ENCODE data around the gene EMC1. TPM values are rescaled to one million over a fixed set of nuclear protein-coding genes. Genes with fewer than 3 reads are reported as not detected.
A peak's percentile ranks its signal among the peaks of the same experiment; 100 is the strongest.

EMC1 gene
- total RNA-seq, 1 experiment from 2014 or later = 60.0 TPM

DNA sequence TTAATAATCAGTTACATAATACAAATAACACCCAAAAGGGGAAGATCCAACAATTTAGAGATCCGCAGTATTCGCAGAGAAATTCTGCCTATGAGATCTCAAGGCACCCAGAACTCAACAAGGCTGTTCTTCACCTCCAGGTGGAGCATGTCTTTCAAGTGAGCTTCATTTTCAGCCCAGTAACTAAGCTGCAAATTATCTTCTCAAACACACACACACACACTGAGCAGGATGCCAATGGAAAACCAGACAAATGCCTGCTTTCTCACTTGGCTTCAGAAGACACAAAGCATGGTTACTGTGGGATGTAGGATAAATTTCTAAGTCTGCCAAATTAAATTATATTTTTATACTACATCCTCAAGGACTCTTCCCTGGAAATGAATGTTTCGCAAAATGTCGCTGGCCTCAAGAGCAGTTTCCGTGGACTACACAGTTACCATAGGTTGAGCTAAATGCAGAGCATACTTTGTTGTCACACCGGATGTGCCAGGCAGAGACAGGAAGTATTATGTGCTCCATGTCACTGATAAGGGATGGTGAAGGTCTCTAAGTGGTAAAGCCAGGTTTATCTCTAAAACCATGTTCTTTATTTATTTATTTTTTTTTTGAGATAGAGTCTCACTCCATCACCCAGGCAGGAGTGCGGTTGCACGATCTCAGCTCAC is 71.6 kb downstream of the EMC1 start:
- H3K14ac ChIP-seq (ENCODE audit: insufficient read depth, low read length) = no peak overlapping the region
- H3K56ac ChIP-seq (ENCODE audit: insufficient read length, low read depth, low read length) = no peak overlapping the region
- Mint-ChIP-seq H3K27me3 (ENCODE audit: low read depth) (no peaks in the 10 kb centered on the region), H3K27ac (no peak overlapping the region; a peak in 2 of 7 replicates), H3K4me3 (no peak overlapping the region), H3K36me3 (ENCODE audit: insufficient read depth in 1 of 3, low read depth in 3 of 3) (peaks cover 34 to 85% (median 78%) of the 10 kb centered on the region in 3 experiments; a peak in 6 of 7 replicates), H3K9me3 (no peaks in the 10 kb centered on the region), H3K4me1 (no peaks in the 10 kb centered on the region)
- no peak overlapping the region for H3K18ac ChIP-seq (ENCODE audit: insufficient read length, low read depth, low read length)
- no peaks in the 10 kb centered on the region for H3K27me3 ChIP-seq (ENCODE audit: insufficient read depth, low read length)
- peak overlapping the region; percentile 93 for H2BK5ac ChIP-seq (ENCODE audit: insufficient read length, low read length)
- TF ChIP-seq, protein P1, sequence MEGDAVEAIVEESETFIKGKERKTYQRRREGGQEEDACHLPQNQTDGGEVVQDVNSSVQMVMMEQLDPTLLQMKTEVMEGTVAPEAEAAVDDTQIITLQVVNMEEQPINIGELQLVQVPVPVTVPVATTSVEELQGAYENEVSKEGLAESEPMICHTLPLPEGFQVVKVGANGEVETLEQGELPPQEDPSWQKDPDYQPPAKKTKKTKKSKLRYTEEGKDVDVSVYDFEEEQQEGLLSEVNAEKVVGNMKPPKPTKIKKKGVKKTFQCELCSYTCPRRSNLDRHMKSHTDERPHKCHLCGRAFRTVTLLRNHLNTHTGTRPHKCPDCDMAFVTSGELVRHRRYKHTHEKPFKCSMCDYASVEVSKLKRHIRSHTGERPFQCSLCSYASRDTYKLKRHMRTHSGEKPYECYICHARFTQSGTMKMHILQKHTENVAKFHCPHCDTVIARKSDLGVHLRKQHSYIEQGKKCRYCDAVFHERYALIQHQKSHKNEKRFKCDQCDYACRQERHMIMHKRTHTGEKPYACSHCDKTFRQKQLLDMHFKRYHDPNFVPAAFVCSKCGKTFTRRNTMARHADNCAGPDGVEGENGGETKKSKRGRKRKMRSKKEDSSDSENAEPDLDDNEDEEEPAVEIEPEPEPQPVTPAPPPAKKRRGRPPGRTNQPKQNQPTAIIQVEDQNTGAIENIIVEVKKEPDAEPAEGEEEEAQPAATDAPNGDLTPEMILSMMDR (conservative IDR thresholded peaks at IDR 0.05) = peak; percentile 49; the same call in 2 of the 3 replicates
- H2BK120ac ChIP-seq (ENCODE audit: low read depth, low read length, poor library complexity, severe bottlenecking) = no peak overlapping the region
- no peaks in the 10 kb centered on the region for H3K9me3 ChIP-seq (ENCODE audit: control insufficient read depth, low read depth, low read length)
- H2BK20ac ChIP-seq (ENCODE audit: low read depth, low read length, poor library complexity, severe bottlenecking) = no peak overlapping the region
- H3K23me2 ChIP-seq (ENCODE audit: insufficient read length, low read depth, low read length, poor library complexity, severe bottlenecking) = no peaks in the 10 kb centered on the region
- H3K9ac ChIP-seq (ENCODE audit: extremely low read depth, insufficient read length, low read length) = no peak overlapping the region
- H4K8ac ChIP-seq (replicated peaks; ENCODE audit: insufficient read length, low read depth, low read length) = peak overlapping the region; percentile 79
- H4K5ac ChIP-seq (ENCODE audit: insufficient read length, low read depth, low read length) = no peak overlapping the region
- no CpG with 5 or more reads among the region's 8 CpGs for WGBS (ENCODE audit: extremely low coverage, insufficient read length, low lambda C conversion rate)
- DNase-seq = no peak
- H3K27ac ChIP-seq (ENCODE audit: insufficient read length, low read depth, low read length) = no peak overlapping the region
- H3T11ph ChIP-seq (ENCODE audit: low read length) = no peak overlapping the region
- H3K23ac ChIP-seq (ENCODE audit: insufficient read length, low read depth, low read length) = no peak overlapping the region
- no peaks in the 10 kb centered on the region for H3K79me2 ChIP-seq (ENCODE audit: insufficient read depth, low read length)
- no peak overlapping the region for H3K4ac ChIP-seq (ENCODE audit: low read depth, low read length)
- no peak overlapping the region for H2BK15ac ChIP-seq (ENCODE audit: low read depth, low read length)
- no peaks in the 10 kb centered on the region for H3K79me1 ChIP-seq (ENCODE audit: insufficient read depth, low read depth, low read length, poor library complexity, severe bottlenecking)
- peaks cover 3% of the 10 kb centered on the region for H4K20me1 ChIP-seq (ENCODE audit: control insufficient read depth, insufficient read depth, insufficient read length)
- H2AK5ac ChIP-seq (ENCODE audit: insufficient read length, low read length) = no peak overlapping the region
- H3K4me1 ChIP-seq (ENCODE audit: insufficient read depth, low read length) = no peaks in the 10 kb centered on the region
- H3K4me2 ChIP-seq (ENCODE audit: insufficient read depth, insufficient read length, low read length) = no peak overlapping the region
- no peak overlapping the region for H4K91ac ChIP-seq (ENCODE audit: insufficient read length, low read depth, low read length)
- H2BK12ac ChIP-seq (ENCODE audit: insufficient read length, low read depth, low read length) = no peak overlapping the region
- no peak overlapping the region for H2AFZ ChIP-seq (ENCODE audit: low read length)

Measured in H9 (cell line).